NB4 (cell line): Measurements from ENCODE around the gene FAM120B.

Source experiments
- MYC ChIP-seq: IDR thresholded peaks from 2 replicates; pipeline ENCODE4 v1.6.1; 2011; ENCODE audit warnings: low read depth, low read length
- POLR2A ChIP-seq: IDR thresholded peaks from 2 replicates; pipeline ENCODE4 v1.6.1; 2011; ENCODE audit warnings: mild to moderate bottlenecking; ENCODE audit not compliant: insufficient read length; ENCODE audit errors: extremely low read depth
- TF ChIP-seq, protein P1 (sequence below): IDR thresholded peaks from 2 replicates; pipeline ENCODE4 v1.6.1; 2011; ENCODE audit warnings: low read depth, low read length
- TF ChIP-seq, protein P2 (sequence below): IDR thresholded peaks from one replicate; pipeline ENCODE4 v1.5.1; 2012; ENCODE audit warnings: low read depth, low read length

DNA sequence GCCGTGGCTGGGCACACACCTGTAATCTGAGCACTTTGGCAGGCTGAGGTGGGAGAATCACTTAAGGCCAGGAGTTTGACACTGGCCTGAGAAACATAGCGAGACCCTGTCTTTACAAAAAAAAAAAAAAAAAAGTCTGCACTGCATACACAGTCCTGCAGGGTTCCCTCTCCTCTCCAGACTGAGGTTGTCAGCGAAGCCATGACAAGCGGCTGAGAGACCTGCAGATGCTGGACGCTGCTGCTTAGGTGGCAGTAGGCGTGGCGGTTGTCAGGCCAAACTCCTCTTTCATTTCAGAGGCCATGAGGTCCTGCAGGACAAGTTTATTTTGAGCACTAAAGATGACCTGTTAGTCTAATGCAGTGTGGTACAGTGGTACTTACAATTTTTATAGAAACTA lies 86.5 kb downstream of the FAM120B start:
- TF ChIP-seq, protein P1, sequence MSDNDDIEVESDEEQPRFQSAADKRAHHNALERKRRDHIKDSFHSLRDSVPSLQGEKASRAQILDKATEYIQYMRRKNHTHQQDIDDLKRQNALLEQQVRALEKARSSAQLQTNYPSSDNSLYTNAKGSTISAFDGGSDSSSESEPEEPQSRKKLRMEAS = no peak
- TF ChIP-seq, protein P2, sequence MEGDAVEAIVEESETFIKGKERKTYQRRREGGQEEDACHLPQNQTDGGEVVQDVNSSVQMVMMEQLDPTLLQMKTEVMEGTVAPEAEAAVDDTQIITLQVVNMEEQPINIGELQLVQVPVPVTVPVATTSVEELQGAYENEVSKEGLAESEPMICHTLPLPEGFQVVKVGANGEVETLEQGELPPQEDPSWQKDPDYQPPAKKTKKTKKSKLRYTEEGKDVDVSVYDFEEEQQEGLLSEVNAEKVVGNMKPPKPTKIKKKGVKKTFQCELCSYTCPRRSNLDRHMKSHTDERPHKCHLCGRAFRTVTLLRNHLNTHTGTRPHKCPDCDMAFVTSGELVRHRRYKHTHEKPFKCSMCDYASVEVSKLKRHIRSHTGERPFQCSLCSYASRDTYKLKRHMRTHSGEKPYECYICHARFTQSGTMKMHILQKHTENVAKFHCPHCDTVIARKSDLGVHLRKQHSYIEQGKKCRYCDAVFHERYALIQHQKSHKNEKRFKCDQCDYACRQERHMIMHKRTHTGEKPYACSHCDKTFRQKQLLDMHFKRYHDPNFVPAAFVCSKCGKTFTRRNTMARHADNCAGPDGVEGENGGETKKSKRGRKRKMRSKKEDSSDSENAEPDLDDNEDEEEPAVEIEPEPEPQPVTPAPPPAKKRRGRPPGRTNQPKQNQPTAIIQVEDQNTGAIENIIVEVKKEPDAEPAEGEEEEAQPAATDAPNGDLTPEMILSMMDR = no peak
- TF ChIP-seq POLR2A (no peak), MYC (no peak)
